HCT116 (cell line): ENCODE results near the gene MICA. TPM values are rescaled to one million over a fixed set of nuclear protein-coding genes. Genes with fewer than 3 reads are reported as not detected.

Source experiments
- ATAC-seq: fragments of 200-7000 bp; cut with Tn5 transposase; 2 replicates; pipeline ENCODE4 v1.9.1; 2020; ENCODE audit warnings: mild to moderate bottlenecking, moderate library complexity
- BruUV-seq: library from RNA; stranded (reverse); fragments of 400-500 nt; replicated peaks from 2 replicates; lab custom pipeline; 2021; lab: Mats Ljungman, UMichigan
- CTCF ChIA-PET: fragments of 300-600 bp; sonication (Branson Sonifier 250); formaldehyde crosslinking; loops from one replicate; lab custom pipeline; 2021; ENCODE audit warnings: antibody characterized with exemption; lab: Charles Lee
- POLR2A ChIA-PET: fragments of 300-600, 350-600 bp; sonication (Branson Sonifier 250); formaldehyde crosslinking; loops from one replicate; lab custom pipeline; 2021; ENCODE audit warnings: antibody characterized with exemption; lab: Charles Lee
- RAD21 ChIA-PET, 2 experiments: fragments of 300-600 bp; sonication (Branson Sonifier 250); formaldehyde crosslinking; loops; one replicate each; lab custom pipeline; 2023; ENCODE audit warnings: low total read pairs in 2 of 2; ENCODE audit not compliant: uncharacterized antibody in 2 of 2, unreplicated experiment in 2 of 2, low non-redundant PET in 1 of 2; lab: Charles Lee
- DNase-seq: peaks from one replicate; pipeline ENCODE4 v3.0.0-alpha.2; 2010; ENCODE audit warnings: low read depth, low spot score
- H2AFZ ChIP-seq: fragments of 200-600 bp; shearing (Covaris generic), sonication (generic); 2 replicates; pipeline ENCODE4 v1.6.1; 2017; ENCODE audit warnings: low read depth, mixed run types, mixed read lengths, antibody characterized with exemption, low read length; ENCODE audit not compliant: poor library complexity, severe bottlenecking
- H3K27ac ChIP-seq: 2 replicates; pipeline ENCODE4 v1.5.1; 2012; ENCODE audit warnings: low read depth, low read length
- H3K27me3 ChIP-seq: fragments of 200-600 bp; sonication (generic); 2 replicates; pipeline ENCODE4 v1.6.1; 2016; ENCODE audit warnings: mixed run types, low read length, mixed read lengths; ENCODE audit not compliant: insufficient read depth
- H3K36me3 ChIP-seq, 2 experiments: fragments of 200-500 bp in 1 of 2; fragments of 200-600 bp in 1 of 2; sonication (Bioruptor generic) in 1 of 2; sonication (generic) in 1 of 2; 2 replicates each; pipeline versions ENCODE4 v1.5.1 to v1.6.1; 2014 to 2016; ENCODE audit warnings: low read length in 2 of 2, inconsistent platforms in 1 of 2, mixed read lengths in 1 of 2, mixed run types in 1 of 2; ENCODE audit not compliant: insufficient read depth in 2 of 2, control insufficient read depth in 1 of 2
- H3K4me1 ChIP-seq, 2 experiments: fragments of 200-600 bp in 1 of 2; sonication (generic) in 1 of 2; 2 replicates each; pipeline versions ENCODE4 v1.5.1 to v1.6.1; 2012 to 2017; ENCODE audit warnings: low read length in 2 of 2, inconsistent platforms in 1 of 2, mild to moderate bottlenecking in 1 of 2, mixed read lengths in 1 of 2, mixed run types in 1 of 2, moderate library complexity in 1 of 2; ENCODE audit not compliant: insufficient read depth in 2 of 2, control insufficient read depth in 1 of 2
- H3K4me2 ChIP-seq: fragments of 200-600 bp; sonication (generic); 2 replicates; pipeline ENCODE4 v1.6.1; 2017; ENCODE audit warnings: mixed run types, low read length, mixed read lengths
- H3K4me3 ChIP-seq, 2 experiments: fragments of 200-600 bp in 1 of 2; sonication (generic) in 1 of 2; replicated peaks in 1 of 2; 2 replicates each; pipeline ENCODE4 v1.5.1; 2011 to 2016; ENCODE audit warnings: low read length in 2 of 2, control low read depth in 1 of 2, low read depth in 1 of 2, mild to moderate bottlenecking in 1 of 2, mixed read lengths in 1 of 2, mixed run types in 1 of 2
- H3K79me2 ChIP-seq: fragments of 200-600 bp; sonication (generic); 2 replicates; pipeline ENCODE4 v1.6.1; 2017; ENCODE audit warnings: mild to moderate bottlenecking, mixed run types, low read length, moderate library complexity, mixed read lengths; ENCODE audit not compliant: insufficient read depth
- H3K9ac ChIP-seq: fragments of 200-600 bp; sonication (generic); 2 replicates; pipeline ENCODE4 v1.6.1; 2016; ENCODE audit warnings: low read length, mixed read lengths
- H3K9me2 ChIP-seq: fragments of 200-600 bp; sonication (generic), shearing (Covaris generic); 2 replicates; pipeline ENCODE4 v1.6.1; 2017; ENCODE audit warnings: mixed run types, mild to moderate bottlenecking, moderate library complexity; ENCODE audit not compliant: insufficient read depth
- H3K9me3 ChIP-seq, 2 experiments: fragments of 200-500 bp in 1 of 2; fragments of 200-600 bp in 1 of 2; sonication (Bioruptor generic) in 1 of 2; sonication (generic) in 1 of 2; 2 replicates each; pipeline ENCODE4 v1.6.1; 2014 to 2017; ENCODE audit warnings: low read length in 2 of 2, mixed read lengths in 2 of 2, inconsistent platforms in 1 of 2, low read depth in 1 of 2, mild to moderate bottlenecking in 1 of 2, mixed run types in 1 of 2, moderate library complexity in 1 of 2; ENCODE audit not compliant: control insufficient read depth in 1 of 2, insufficient read depth in 1 of 2
- H4K20me1 ChIP-seq: fragments of 200-600 bp; sonication (generic), shearing (Covaris generic); 2 replicates; pipeline ENCODE4 v1.6.1; 2017; ENCODE audit warnings: mixed run types, mild to moderate bottlenecking, moderate library complexity; ENCODE audit not compliant: insufficient read depth
- CBX3 ChIP-seq: IDR thresholded peaks from 2 replicates; pipeline ENCODE4 v1.6.1; 2012; ENCODE audit warnings: low read depth
- CEBPB ChIP-seq: IDR thresholded peaks from 2 replicates; pipeline ENCODE4 v1.6.1; 2012; ENCODE audit warnings: low read depth
- EGR1 ChIP-seq: IDR thresholded peaks from 2 replicates; pipeline ENCODE4 v1.6.1; 2012; ENCODE audit warnings: low read depth
- ELF1 ChIP-seq: IDR thresholded peaks from 2 replicates; pipeline ENCODE4 v1.6.1; 2012; ENCODE audit warnings: low read depth, borderline replicate concordance
- EZH2 ChIP-seq: fragments of 200-600 bp; sonication (generic); IDR thresholded peaks from 2 replicates; pipeline ENCODE4 v1.6.1; 2017; ENCODE audit warnings: antibody characterized with exemption, mixed run types
- EZH2phosphoT487 ChIP-seq: fragments of 200-600 bp; IDR thresholded peaks from 2 replicates; pipeline ENCODE4 v1.6.1; 2018; ENCODE audit warnings: antibody characterized with exemption, borderline replicate concordance
- FOSL1 ChIP-seq: IDR thresholded peaks from 2 replicates; pipeline ENCODE4 v1.6.1; 2012; ENCODE audit warnings: low read depth
- JUND ChIP-seq: IDR thresholded peaks from 2 replicates; pipeline ENCODE4 v1.6.1; 2012
- POLR2A ChIP-seq: IDR thresholded peaks from 2 replicates; pipeline ENCODE4 v1.7.0; 2011; ENCODE audit warnings: borderline replicate concordance; ENCODE audit not compliant: insufficient read depth, insufficient read length; ENCODE audit errors: extremely low read depth
- POLR2AphosphoS5 ChIP-seq: IDR thresholded peaks from 2 replicates; pipeline ENCODE4 v1.6.1; 2011; ENCODE audit warnings: mild to moderate bottlenecking, low read depth, low read length, moderate library complexity
- SIN3A ChIP-seq: IDR thresholded peaks from 2 replicates; pipeline ENCODE4 v1.6.1; 2012; ENCODE audit warnings: low read depth
- SP1 ChIP-seq: IDR thresholded peaks from 2 replicates; pipeline ENCODE4 v1.6.1; 2012; ENCODE audit warnings: low read depth
- SRF ChIP-seq: IDR thresholded peaks from 2 replicates; pipeline ENCODE4 v1.6.1; 2012; ENCODE audit warnings: low read depth
- TCF7L2 ChIP-seq: IDR thresholded peaks from 2 replicates; pipeline ENCODE4 v1.7.0; 2011; ENCODE audit warnings: borderline replicate concordance, inconsistent platforms; ENCODE audit not compliant: insufficient read depth, insufficient read length; ENCODE audit errors: extremely low read depth
- YY1 ChIP-seq: IDR thresholded peaks from 2 replicates; pipeline ENCODE4 v1.6.1; 2011; ENCODE audit warnings: low read length, low read depth, moderate library complexity, mild to moderate bottlenecking; ENCODE audit not compliant: insufficient replicate concordance; ENCODE audit errors: extremely low read depth
- ZFX ChIP-seq: fragments of 450-650 bp; IDR thresholded peaks from 2 replicates; pipeline ENCODE4 v1.6.1; 2017
- ZNF274 ChIP-seq: fragments of 200-500 bp; sonication (Bioruptor generic); IDR thresholded peaks from 2 replicates; pipeline ENCODE4 v1.6.1; 2014; ENCODE audit warnings: mild to moderate bottlenecking, low read depth, low read length, inconsistent platforms
- intact Hi-C: fragments of 100-400 bp; cut with micrococcal nuclease; formaldehyde crosslinking; loops from 2 replicates; pipeline ENCODE4 v1.10.0; 2022
- total RNA-seq: library from RNA; stranded (reverse); gene quantifications from one replicate; pipeline ENCODE4 v1.2.1, GENCODE V29; 2021; ENCODE audit not compliant: unreplicated experiment
- TF ChIP-seq, protein P1 (sequence below): IDR thresholded peaks from 2 replicates; pipeline ENCODE4 v1.6.1; 2011; ENCODE audit warnings: mild to moderate bottlenecking, low read length, moderate library complexity; ENCODE audit not compliant: insufficient replicate concordance; ENCODE audit errors: extremely low read depth

The MICA gene
- total RNA-seq, 1 experiment from 2014 or later = 24.1 TPM

DNA sequence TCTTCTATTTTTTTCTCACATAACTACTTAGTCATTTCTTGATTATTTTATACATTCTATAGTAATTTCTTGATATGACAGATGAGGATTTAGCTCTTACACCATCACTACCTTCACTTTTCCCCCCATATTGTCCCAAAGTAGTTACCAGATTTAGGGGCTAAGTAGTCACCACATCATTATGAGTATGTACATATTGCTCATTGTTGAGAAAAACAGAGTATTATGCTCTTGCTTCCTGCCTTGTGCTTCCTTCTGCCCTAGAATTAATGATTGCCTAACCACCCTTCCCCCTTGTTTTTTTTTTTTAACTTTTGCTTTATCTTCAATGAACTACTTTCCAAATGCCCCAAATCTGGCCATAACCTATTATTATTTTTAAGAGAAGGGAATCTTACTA lies 39.6 kb upstream of the MICA start:
- RAD21 ChIA-PET = no interaction called here
- Histone ChIP-seq H3K79me2 (no peaks in the 10 kb centered on the region), H4K20me1 (no peaks in the 10 kb centered on the region), H3K4me3 (no peak overlapping the region), H3K4me2 (no peak overlapping the region), H3K9me3 (no peaks in the 10 kb centered on the region), H3K4me1 (peaks cover 0 to 18% of the 10 kb centered on the region in 2 experiments; a peak in 1 of 4 replicates), H3K27me3 (no peaks in the 10 kb centered on the region), H3K36me3 (no peaks in the 10 kb centered on the region), H3K9me2 (no peaks in the 10 kb centered on the region), H3K27ac (no peak overlapping the region), H3K9ac (no peak overlapping the region), H2AFZ (no peak overlapping the region)
- no TSS peak for BruUV-seq
- CTCF ChIA-PET = no interaction called here
- DNase-seq (no peak), ATAC-seq (no peak)
- TF ChIP-seq EGR1 = no peak
- no peak for TF ChIP-seq ELF1
- TF ChIP-seq EZH2 = no peak
- TF ChIP-seq EZH2phosphoT487 = no peak
- TF ChIP-seq POLR2A = no peak
- TF ChIP-seq SP1 = no peak
- TF ChIP-seq TCF7L2 = no peak
- no peak for TF ChIP-seq YY1
- TF ChIP-seq SRF = no peak
- TF ChIP-seq ZFX = no peak
- TF ChIP-seq ZNF274 = no peak
- TF ChIP-seq, protein P1, sequence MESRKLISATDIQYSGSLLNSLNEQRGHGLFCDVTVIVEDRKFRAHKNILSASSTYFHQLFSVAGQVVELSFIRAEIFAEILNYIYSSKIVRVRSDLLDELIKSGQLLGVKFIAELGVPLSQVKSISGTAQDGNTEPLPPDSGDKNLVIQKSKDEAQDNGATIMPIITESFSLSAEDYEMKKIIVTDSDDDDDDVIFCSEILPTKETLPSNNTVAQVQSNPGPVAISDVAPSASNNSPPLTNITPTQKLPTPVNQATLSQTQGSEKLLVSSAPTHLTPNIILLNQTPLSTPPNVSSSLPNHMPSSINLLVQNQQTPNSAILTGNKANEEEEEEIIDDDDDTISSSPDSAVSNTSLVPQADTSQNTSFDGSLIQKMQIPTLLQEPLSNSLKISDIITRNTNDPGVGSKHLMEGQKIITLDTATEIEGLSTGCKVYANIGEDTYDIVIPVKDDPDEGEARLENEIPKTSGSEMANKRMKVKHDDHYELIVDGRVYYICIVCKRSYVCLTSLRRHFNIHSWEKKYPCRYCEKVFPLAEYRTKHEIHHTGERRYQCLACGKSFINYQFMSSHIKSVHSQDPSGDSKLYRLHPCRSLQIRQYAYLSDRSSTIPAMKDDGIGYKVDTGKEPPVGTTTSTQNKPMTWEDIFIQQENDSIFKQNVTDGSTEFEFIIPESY = no peak
- no peak for TF ChIP-seq POLR2AphosphoS5
- TF ChIP-seq FOSL1 = no peak
- no peak for TF ChIP-seq SIN3A
- no peak for TF ChIP-seq CEBPB
- no peak for TF ChIP-seq JUND
- TF ChIP-seq CBX3 = no peak
- POLR2A ChIA-PET = interaction anchor here (0.7 kb wide), 1 partner anchor 167 kb away, joined by 3 read pairs; no protein-coding TSS in a partner anchor
- intact Hi-C loops = no loop called here
